Smooth muscle cell (in vitro differentiated cells): ENCODE data around the gene OPN3. TPM values are rescaled to one million over a fixed set of nuclear protein-coding genes. Genes with fewer than 3 reads are reported as not detected.

ENCODE experiments used
- DNase-seq: peaks from one replicate; lab custom pipeline; 2025; ENCODE audit not compliant: unreplicated experiment; lab: John Stamatoyannopoulos, UW
- H2AFZ ChIP-seq: fragments of 200-600 bp; sonication (generic); 2 replicates; pipeline ENCODE4 v1.6.0; 2016; ENCODE audit warnings: antibody characterized with exemption, low read depth, mild to moderate bottlenecking
- H3F3A ChIP-seq: fragments of 200-600 bp; sonication (generic); 2 replicates; pipeline ENCODE4 v1.6.0; 2017; ENCODE audit warnings: antibody characterized with exemption, low read depth
- H3K27ac ChIP-seq: fragments of 200-600 bp; sonication (generic); 2 replicates; pipeline ENCODE4 v1.5.1; 2016; ENCODE audit warnings: low read depth, mild to moderate bottlenecking
- H3K27me3 ChIP-seq: fragments of 200-600 bp; sonication (generic); 2 replicates; pipeline ENCODE4 v1.6.1; 2016; ENCODE audit warnings: low read depth, mild to moderate bottlenecking
- H3K36me3 ChIP-seq: fragments of 200-600 bp; sonication (generic); 2 replicates; pipeline ENCODE4 v1.5.1; 2016; ENCODE audit warnings: low read depth
- H3K4me1 ChIP-seq: fragments of 200-600 bp; sonication (generic); 2 replicates; pipeline ENCODE4 v1.5.1; 2016; ENCODE audit warnings: low read depth
- H3K4me2 ChIP-seq: fragments of 200-600 bp; sonication (generic); 2 replicates; pipeline ENCODE4 v1.6.0; 2016; ENCODE audit warnings: mild to moderate bottlenecking
- H3K4me3 ChIP-seq: fragments of 200-600 bp; sonication (generic); 2 replicates; pipeline ENCODE4 v1.5.1; 2016; ENCODE audit warnings: mild to moderate bottlenecking
- H3K79me2 ChIP-seq: fragments of 200-600 bp; sonication (generic); 2 replicates; pipeline ENCODE4 v1.6.0; 2016; ENCODE audit warnings: low read depth, mild to moderate bottlenecking
- H3K9ac ChIP-seq: fragments of 200-600 bp; sonication (generic); 2 replicates; pipeline ENCODE4 v1.6.0; 2016; ENCODE audit warnings: low read depth
- H3K9me3 ChIP-seq: fragments of 200-600 bp; sonication (generic); replicated peaks from 2 replicates; pipeline ENCODE4 v1.5.1; 2016; ENCODE audit warnings: low read depth
- H4K20me1 ChIP-seq: fragments of 200-600 bp; sonication (generic); 2 replicates; pipeline ENCODE4 v1.6.0; 2016; ENCODE audit warnings: low read depth
- WGBS: methylation state at CpG from one replicate; pipeline ENCODE4 v1.1.7; 2016; ENCODE audit warnings: low lambda C conversion rate; 5-methylcytosine and 5-hydroxymethylcytosine counted together
- polyA plus RNA-seq: library from polyadenylated mRNA; unstranded; fragments of >200 nt; fragmentation: Nextera tagmentation; extraction: Ambion mirVana; gene quantifications from 2 replicates; pipeline ENCODE4 v1.2.1, GENCODE V29; 2016
- total RNA-seq: library from RNA; depleted of rRNA; stranded (reverse); fragments of >200 nt; gene quantifications from 2 replicates; pipeline ENCODE4 v1.2.3, GENCODE V29; 2014
- TF ChIP-seq, protein P1 (sequence below): fragments of 200-600 bp; sonication (generic); IDR thresholded peaks from 2 replicates; pipeline ENCODE4 v1.5.1; 2017; ENCODE audit warnings: borderline replicate concordance, mild to moderate bottlenecking, antibody characterized with exemption; ENCODE audit not compliant: insufficient read depth, poor library complexity, severe bottlenecking

OPN3 gene
- total and polyA plus RNA-seq, 2 experiments from 2014 or later = 24.8 to 33.0 TPM

DNA sequence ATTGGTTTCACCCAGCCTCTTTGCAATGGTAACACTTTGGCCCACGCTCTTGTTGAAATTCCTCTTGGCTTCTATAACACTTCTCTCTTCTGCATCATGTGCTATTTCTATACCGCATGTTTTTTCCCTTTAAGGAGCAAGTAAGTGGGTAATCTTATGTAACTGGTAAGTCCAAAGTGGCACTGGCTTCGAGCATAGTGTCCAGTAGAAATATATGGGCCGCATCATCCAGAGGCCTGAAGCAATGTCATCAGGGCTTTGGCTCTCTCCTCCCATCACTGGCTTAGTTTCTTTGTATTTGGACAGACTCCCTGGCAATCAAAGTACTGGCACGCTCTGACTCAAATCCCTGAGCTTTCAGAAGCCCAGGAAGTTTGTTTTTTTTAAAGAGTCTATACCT, 17.5 kb downstream of the OPN3 start:
- H3K4me3 ChIP-seq = no peak overlapping the region
- H3K4me1 ChIP-seq = no peaks in the 10 kb centered on the region
- H3K4me2 ChIP-seq = no peak overlapping the region
- no peak for DNase-seq
- H3K9me3 ChIP-seq = no peaks in the 10 kb centered on the region
- H3K79me2 ChIP-seq = no peaks in the 10 kb centered on the region
- TF ChIP-seq, protein P1, sequence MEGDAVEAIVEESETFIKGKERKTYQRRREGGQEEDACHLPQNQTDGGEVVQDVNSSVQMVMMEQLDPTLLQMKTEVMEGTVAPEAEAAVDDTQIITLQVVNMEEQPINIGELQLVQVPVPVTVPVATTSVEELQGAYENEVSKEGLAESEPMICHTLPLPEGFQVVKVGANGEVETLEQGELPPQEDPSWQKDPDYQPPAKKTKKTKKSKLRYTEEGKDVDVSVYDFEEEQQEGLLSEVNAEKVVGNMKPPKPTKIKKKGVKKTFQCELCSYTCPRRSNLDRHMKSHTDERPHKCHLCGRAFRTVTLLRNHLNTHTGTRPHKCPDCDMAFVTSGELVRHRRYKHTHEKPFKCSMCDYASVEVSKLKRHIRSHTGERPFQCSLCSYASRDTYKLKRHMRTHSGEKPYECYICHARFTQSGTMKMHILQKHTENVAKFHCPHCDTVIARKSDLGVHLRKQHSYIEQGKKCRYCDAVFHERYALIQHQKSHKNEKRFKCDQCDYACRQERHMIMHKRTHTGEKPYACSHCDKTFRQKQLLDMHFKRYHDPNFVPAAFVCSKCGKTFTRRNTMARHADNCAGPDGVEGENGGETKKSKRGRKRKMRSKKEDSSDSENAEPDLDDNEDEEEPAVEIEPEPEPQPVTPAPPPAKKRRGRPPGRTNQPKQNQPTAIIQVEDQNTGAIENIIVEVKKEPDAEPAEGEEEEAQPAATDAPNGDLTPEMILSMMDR = no peak
- no peak overlapping the region for H3K27ac ChIP-seq
- no peaks in the 10 kb centered on the region for H3K27me3 ChIP-seq
- H4K20me1 ChIP-seq = no peaks in the 10 kb centered on the region
- H3K9ac ChIP-seq = no peak overlapping the region
- H3F3A ChIP-seq = no peaks in the 10 kb centered on the region
- WGBS = 91% methylated on average over 5 of the region's 5 CpGs
- H3K36me3 ChIP-seq = no peaks in the 10 kb centered on the region
- H2AFZ ChIP-seq = no peak overlapping the region

DNA sequence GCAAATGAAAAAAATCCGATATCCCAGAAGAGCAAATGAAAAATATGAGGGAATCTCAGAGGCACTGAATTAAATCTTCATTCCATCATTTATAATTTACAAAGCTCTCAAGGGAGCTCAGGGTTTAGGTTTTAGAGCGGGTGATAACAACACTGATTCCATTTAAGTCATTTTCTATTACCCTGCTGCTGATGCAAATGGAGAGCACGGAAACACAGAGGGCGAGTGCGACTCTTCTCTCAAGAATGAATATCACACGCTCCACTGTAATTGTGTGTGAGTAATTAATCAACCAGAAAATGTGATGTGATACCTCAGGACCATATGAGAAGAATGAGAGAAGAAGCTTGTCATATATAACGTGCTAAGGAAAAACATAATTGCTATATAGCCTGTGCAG, 22.7 kb downstream of the OPN3 start:
- Histone ChIP-seq H3K4me2 (no peak overlapping the region), H3K36me3 (no peaks in the 10 kb centered on the region), H2AFZ (no peak overlapping the region), H3K9me3 (no peaks in the 10 kb centered on the region), H3K79me2 (no peaks in the 10 kb centered on the region), H4K20me1 (no peaks in the 10 kb centered on the region), H3F3A (no peaks in the 10 kb centered on the region), H3K9ac (no peak overlapping the region), H3K27me3 (no peaks in the 10 kb centered on the region), H3K4me1 (no peaks in the 10 kb centered on the region), H3K27ac (no peak overlapping the region), H3K4me3 (no peak overlapping the region)
- 96% methylated on average over 7 of the region's 7 CpGs for WGBS
- TF ChIP-seq, protein P1 = no peak
- no peak for DNase-seq

DNA sequence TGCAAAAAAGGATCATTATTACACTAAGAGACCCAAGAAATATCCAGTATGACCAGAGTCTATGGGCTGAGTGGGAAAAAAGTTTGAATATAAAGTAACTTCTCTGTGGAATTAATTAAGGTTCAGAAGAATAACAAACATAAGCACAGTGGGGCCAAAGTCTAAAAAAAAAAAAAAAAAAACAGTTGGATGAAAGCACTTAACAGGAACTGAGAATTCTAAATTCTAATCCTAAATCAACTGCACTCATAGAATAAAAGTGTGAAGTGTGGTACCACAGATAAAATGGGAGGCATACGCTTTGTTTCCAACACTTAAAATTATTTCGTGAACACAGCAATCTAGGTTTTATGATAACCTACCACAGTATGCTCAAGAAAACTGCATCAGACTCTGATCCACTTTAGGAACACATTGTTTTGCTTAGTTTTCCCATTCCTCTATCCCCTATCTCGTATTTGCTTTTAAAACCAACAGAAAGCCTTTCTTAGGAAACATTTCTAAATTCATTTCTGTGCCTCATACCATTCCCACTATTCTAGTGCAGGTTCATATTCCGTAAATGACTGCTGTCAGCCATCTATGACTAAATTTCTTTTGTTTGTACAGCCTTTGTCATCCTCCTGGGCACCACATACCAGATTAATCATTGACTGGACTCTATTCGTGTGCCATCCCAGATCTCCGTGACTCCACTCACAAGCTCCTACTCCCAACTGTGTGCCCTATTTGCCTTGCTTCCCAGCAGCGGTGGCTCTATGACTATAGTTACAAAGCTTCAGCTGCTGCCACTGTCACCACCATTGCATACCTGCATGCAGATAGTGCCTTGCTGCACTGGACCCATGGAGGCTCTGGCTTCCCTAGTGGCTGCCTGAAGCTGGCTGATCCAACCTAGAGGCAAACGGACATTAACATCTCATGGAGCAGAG, 24.9 kb downstream of the OPN3 start:
- no peaks in the 10 kb centered on the region for H3K79me2 ChIP-seq
- no peaks in the 10 kb centered on the region for H3F3A ChIP-seq
- no peak overlapping the region for H3K9ac ChIP-seq
- TF ChIP-seq, protein P1 = no peak
- H3K36me3 ChIP-seq = no peaks in the 10 kb centered on the region
- no peaks in the 10 kb centered on the region for H3K4me1 ChIP-seq
- no peaks in the 10 kb centered on the region for H3K9me3 ChIP-seq
- no peak overlapping the region for H3K4me3 ChIP-seq
- H4K20me1 ChIP-seq = no peaks in the 10 kb centered on the region
- H3K27me3 ChIP-seq = no peaks in the 10 kb centered on the region
- no peak for DNase-seq
- 95% methylated on average over 8 of the region's 8 CpGs for WGBS
- no peak overlapping the region for H2AFZ ChIP-seq
- no peak overlapping the region for H3K4me2 ChIP-seq
- H3K27ac ChIP-seq = no peak overlapping the region
